Measurements from ENCODE around the gene SV2C. TPM values are rescaled to one million over a fixed set of nuclear protein-coding genes. Genes with fewer than 3 reads are reported as not detected.

SV2C gene
- total RNA-seq, 1 experiment from 2014 or later = not detected

DNA sequence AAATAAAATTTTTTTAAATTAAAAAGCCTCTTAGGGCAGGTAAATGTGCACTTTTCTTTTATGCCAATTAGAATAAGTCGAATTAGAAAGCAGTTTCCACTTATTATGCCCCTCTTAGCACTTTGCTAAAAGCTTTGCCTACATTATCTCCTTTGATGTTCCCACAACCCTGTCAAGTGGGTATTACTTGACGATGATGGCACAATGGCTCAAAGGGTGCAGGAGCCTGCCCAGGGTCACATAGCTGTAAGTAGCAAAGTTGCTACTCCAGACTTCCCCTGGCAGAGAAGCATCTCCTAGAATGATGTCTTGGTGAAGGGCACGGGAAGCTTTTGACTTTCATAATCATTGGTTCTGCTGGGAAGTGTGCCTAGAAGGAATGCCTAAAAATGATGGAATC is 301.5 kb downstream of the SV2C start (continued):
- TF ChIP-seq, protein P1, sequence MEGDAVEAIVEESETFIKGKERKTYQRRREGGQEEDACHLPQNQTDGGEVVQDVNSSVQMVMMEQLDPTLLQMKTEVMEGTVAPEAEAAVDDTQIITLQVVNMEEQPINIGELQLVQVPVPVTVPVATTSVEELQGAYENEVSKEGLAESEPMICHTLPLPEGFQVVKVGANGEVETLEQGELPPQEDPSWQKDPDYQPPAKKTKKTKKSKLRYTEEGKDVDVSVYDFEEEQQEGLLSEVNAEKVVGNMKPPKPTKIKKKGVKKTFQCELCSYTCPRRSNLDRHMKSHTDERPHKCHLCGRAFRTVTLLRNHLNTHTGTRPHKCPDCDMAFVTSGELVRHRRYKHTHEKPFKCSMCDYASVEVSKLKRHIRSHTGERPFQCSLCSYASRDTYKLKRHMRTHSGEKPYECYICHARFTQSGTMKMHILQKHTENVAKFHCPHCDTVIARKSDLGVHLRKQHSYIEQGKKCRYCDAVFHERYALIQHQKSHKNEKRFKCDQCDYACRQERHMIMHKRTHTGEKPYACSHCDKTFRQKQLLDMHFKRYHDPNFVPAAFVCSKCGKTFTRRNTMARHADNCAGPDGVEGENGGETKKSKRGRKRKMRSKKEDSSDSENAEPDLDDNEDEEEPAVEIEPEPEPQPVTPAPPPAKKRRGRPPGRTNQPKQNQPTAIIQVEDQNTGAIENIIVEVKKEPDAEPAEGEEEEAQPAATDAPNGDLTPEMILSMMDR (IDR thresholded peaks at IDR 0.05 in 2 of 3, conservative IDR thresholded peaks at IDR 0.05 in 1 of 3; ENCODE audit: borderline replicate concordance in 1 of 3, insufficient read depth in 1 of 3, low read depth in 2 of 3, low read length in 2 of 3) = no peak

- H3K36me3 ChIP-seq (ENCODE audit: control insufficient read depth in 1 of 2, insufficient read depth in 2 of 2, low read length in 2 of 2) = no peaks in the 10 kb centered on the region
- H3K4me2 ChIP-seq (ENCODE audit: low read length) = no peak overlapping the region
- ChIA-PET RAD21 (ENCODE audit: low non-redundant PET in 1 of 2, low total read pairs in 2 of 2, uncharacterized antibody in 2 of 2, unreplicated experiment in 2 of 2) (no interaction called here), CTCF (no interaction called here), POLR2A (no interaction called here)
- no peak overlapping the region for H3K4me3 ChIP-seq (replicated peaks in 1 of 2; ENCODE audit: low read depth in 1 of 2, low read length in 2 of 2)
- no peak overlapping the region for H3K27ac ChIP-seq (ENCODE audit: low read depth, low read length)
- H3K9ac ChIP-seq (ENCODE audit: low read length) = no peak overlapping the region
- no TSS peak for BruUV-seq (replicated peaks)
- no peaks in the 10 kb centered on the region for H3K9me3 ChIP-seq (ENCODE audit: control insufficient read depth in 1 of 2, insufficient read depth in 1 of 2, low read depth in 1 of 2, low read length in 2 of 2)
- intact Hi-C loops (cut with micrococcal nuclease) = no loop called here
- H3K27me3 ChIP-seq (ENCODE audit: insufficient read depth, low read length) = no peaks in the 10 kb centered on the region
- H4K20me1 ChIP-seq (ENCODE audit: insufficient read depth) = no peaks in the 10 kb centered on the region
- no peak overlapping the region for H2AFZ ChIP-seq (ENCODE audit: low read depth, low read length, poor library complexity, severe bottlenecking)
- H3K9me2 ChIP-seq (ENCODE audit: insufficient read depth) = no peaks in the 10 kb centered on the region
- DNase-seq (ENCODE audit: low read depth, low spot score) = no peak
- no peak for TF ChIP-seq POLR2A (IDR thresholded peaks at IDR 0.05; ENCODE audit: borderline replicate concordance, extremely low read depth, insufficient read depth, insufficient read length)
- TF ChIP-seq, protein P1 (IDR thresholded peaks at IDR 0.05 in 2 of 3, conservative IDR thresholded peaks at IDR 0.05 in 1 of 3; ENCODE audit: borderline replicate concordance in 1 of 3, insufficient read depth in 1 of 3, low read depth in 2 of 3, low read length in 2 of 3) = no peak
- TF ChIP-seq SRF (IDR thresholded peaks at IDR 0.05; ENCODE audit: low read depth) = no peak
- no peak for TF ChIP-seq FOSL1 (IDR thresholded peaks at IDR 0.05; ENCODE audit: low read depth)
- no peak for TF ChIP-seq REST (IDR thresholded peaks at IDR 0.05; ENCODE audit: low read depth)
- no peak for TF ChIP-seq ZNF274 (IDR thresholded peaks at IDR 0.05; ENCODE audit: low read depth, low read length)
- TF ChIP-seq JUND (IDR thresholded peaks at IDR 0.05) = no peak
- TF ChIP-seq ZFX (IDR thresholded peaks at IDR 0.05) = no peak
- no peak for TF ChIP-seq EZH2phosphoT487 (IDR thresholded peaks at IDR 0.05; ENCODE audit: borderline replicate concordance)
- no peak for TF ChIP-seq ELF1 (IDR thresholded peaks at IDR 0.05; ENCODE audit: borderline replicate concordance, low read depth)
- no peak for TF ChIP-seq SIN3A (IDR thresholded peaks at IDR 0.05; ENCODE audit: low read depth)
- TF ChIP-seq POLR2AphosphoS5 (IDR thresholded peaks at IDR 0.05; ENCODE audit: low read depth, low read length) = no peak
- no peak for ATAC-seq
- H3K4me1 ChIP-seq (ENCODE audit: control insufficient read depth in 1 of 2, insufficient read depth in 2 of 2, low read length in 2 of 2) = no peaks in the 10 kb centered on the region
- no peaks in the 10 kb centered on the region for H3K79me2 ChIP-seq (ENCODE audit: insufficient read depth, low read length)
Measured at GRCh38 chr5:76385540-76385939, 302.4 kb downstream of the SV2C start.

Measured in HCT116 (cell line).